H1 (cell line): ENCODE data around the gene STARD3NL. TPM values are rescaled to one million over a fixed set of nuclear protein-coding genes. Genes with fewer than 3 reads are reported as not detected.
A peak's percentile ranks its signal among the peaks of the same experiment; 100 is the strongest.

Experiments used
- ASH2L ChIP-seq: fragments of 200-600, 300-600 bp; sonication (generic); IDR thresholded peaks from one replicate; pipeline ENCODE4 v1.7.1; 2017; ENCODE audit warnings: low read length
- BACH1 ChIP-seq: IDR thresholded peaks from 2 replicates; pipeline ENCODE4 v1.6.1; 2012; ENCODE audit warnings: low read length, improper control_type of control experiment
- BCL11A ChIP-seq, 2 experiments: IDR thresholded peaks; one replicate each; pipeline ENCODE4 v1.6.1; 2011; ENCODE audit warnings: low read depth in 2 of 2, low read length in 2 of 2, mild to moderate bottlenecking in 2 of 2
- CBX5 ChIP-seq: fragments of 300-800, 300-1000 bp; sonication (generic); IDR thresholded peaks from 2 replicates; pipeline ENCODE4 v1.7.1; 2016; ENCODE audit warnings: antibody characterized with exemption, low read length, low read depth
- CBX8 ChIP-seq: fragments of 300-800, 300-1000 bp; sonication (generic); IDR thresholded peaks from 2 replicates; pipeline ENCODE4 v1.7.1; 2016; ENCODE audit warnings: low read depth, low read length, borderline replicate concordance
- CHD2 ChIP-seq: IDR thresholded peaks from 2 replicates; pipeline ENCODE4 v1.6.1; 2012; ENCODE audit warnings: low read length, improper control_type of control experiment
- CREB1 ChIP-seq: IDR thresholded peaks from 2 replicates; pipeline ENCODE4 v1.6.1; 2012; ENCODE audit warnings: inconsistent platforms
- EZH2 ChIP-seq: fragments of 200-600 bp; sonication (generic); IDR thresholded peaks from 2 replicates; pipeline ENCODE4 v1.7.1; 2012; ENCODE audit warnings: low read depth, mild to moderate bottlenecking, moderate library complexity, low read length, inconsistent platforms; ENCODE audit not compliant: severe bottlenecking
- FOSL1 ChIP-seq: IDR thresholded peaks from 2 replicates; pipeline ENCODE4 v1.6.1; 2011; ENCODE audit warnings: mild to moderate bottlenecking, low read depth, low read length, moderate library complexity; ENCODE audit not compliant: insufficient read depth
- HDAC2 ChIP-seq, 2 experiments: fragments of 300-600 bp in 1 of 2; sonication (generic) in 1 of 2; IDR thresholded peaks; 2 replicates each; pipeline ENCODE4 v1.6.1; 2011 to 2012; ENCODE audit warnings: low read depth in 2 of 2, low read length in 2 of 2, mild to moderate bottlenecking in 2 of 2, moderate library complexity in 2 of 2, borderline replicate concordance in 1 of 2, inconsistent platforms in 1 of 2
- JUND ChIP-seq: IDR thresholded peaks from 2 replicates; pipeline ENCODE4 v1.6.1; 2011; ENCODE audit warnings: mild to moderate bottlenecking, improper control_type of control experiment, low read length
- RFX5 ChIP-seq: IDR thresholded peaks from 2 replicates; pipeline ENCODE4 v1.6.1; 2011; ENCODE audit warnings: low read depth, low read length, improper control_type of control experiment, borderline replicate concordance
- SAP30 ChIP-seq: fragments of 300-600 bp; sonication (generic); IDR thresholded peaks from 2 replicates; pipeline ENCODE4 v1.7.1; 2012; ENCODE audit warnings: low read length, moderate library complexity, mild to moderate bottlenecking, inconsistent platforms; ENCODE audit not compliant: insufficient read depth, insufficient replicate concordance
- SIN3A ChIP-seq, 2 experiments: IDR thresholded peaks in 1 of 2; conservative IDR thresholded peaks in 1 of 2; 2 replicates each; pipeline ENCODE4 v1.6.1; 2011 to 2012; ENCODE audit warnings: low read length in 2 of 2, improper control_type of control experiment in 1 of 2, low read depth in 1 of 2, mild to moderate bottlenecking in 1 of 2
- SIRT6 ChIP-seq: IDR thresholded peaks from one replicate; pipeline ENCODE4 v1.7.1; 2012; ENCODE audit warnings: low read length, inconsistent platforms
- SIX5 ChIP-seq: IDR thresholded peaks from 2 replicates; pipeline ENCODE4 v1.6.1; 2011; ENCODE audit warnings: mild to moderate bottlenecking, low read depth, low read length
- SP1 ChIP-seq: IDR thresholded peaks from 2 replicates; pipeline ENCODE4 v1.6.1; 2011; ENCODE audit warnings: low read depth, low read length
- TAF1 ChIP-seq: IDR thresholded peaks from 2 replicates; pipeline ENCODE4 v1.6.1; 2011; ENCODE audit warnings: mild to moderate bottlenecking, low read depth, low read length
- TCF12 ChIP-seq: IDR thresholded peaks from 2 replicates; pipeline ENCODE4 v1.6.1; 2011; ENCODE audit warnings: low read depth, mild to moderate bottlenecking, low read length
- polyA plus RNA-seq, 7 experiments: library from polyadenylated mRNA; depleted of rRNA in 3 of 7; stranded (reverse) in 5 of 7; unstranded in 2 of 7; fragments of >200 nt in 5 of 7; fragments of 200-250 nt in 2 of 7; gene quantifications; 1 replicate in 5 of 7; 2 replicates in 1 of 7; 4 replicates in 1 of 7; pipeline versions ENCODE4 v1.2.1 to v1.2.3, GENCODE V29; 2011 to 2013; ENCODE audit warnings: missing spikeins in 2 of 7, mixed read lengths in 2 of 7
- total RNA-seq: library from RNA; stranded (reverse); fragmentation: NEBNext Ultra II Directional; extraction: Animal tissue kit (Norgen Biotek cat#: 25700); gene quantifications from 2 replicates; pipeline ENCODE4 v1.2.1, GENCODE V29; 2021
- TF ChIP-seq, protein P1 (sequence below): IDR thresholded peaks from 2 replicates; pipeline ENCODE4 v1.6.1; 2012; ENCODE audit warnings: inconsistent platforms
- TF ChIP-seq, protein P2 (sequence below): IDR thresholded peaks from 2 replicates; pipeline ENCODE4 v1.6.1; 2012; ENCODE audit warnings: low read length, inconsistent platforms
- TF ChIP-seq, protein P3 (sequence below): IDR thresholded peaks from 2 replicates; pipeline ENCODE4 v1.6.1; 2011; ENCODE audit warnings: low read depth, mild to moderate bottlenecking, low read length; ENCODE audit not compliant: insufficient read depth

STARD3NL gene
- total and polyA plus RNA-seq, 2 of the 8 experiments (the other 6 are each of a cell fraction or from before 2014, with no cell fraction given): 27.1 to 40.5 TPM

DNA sequence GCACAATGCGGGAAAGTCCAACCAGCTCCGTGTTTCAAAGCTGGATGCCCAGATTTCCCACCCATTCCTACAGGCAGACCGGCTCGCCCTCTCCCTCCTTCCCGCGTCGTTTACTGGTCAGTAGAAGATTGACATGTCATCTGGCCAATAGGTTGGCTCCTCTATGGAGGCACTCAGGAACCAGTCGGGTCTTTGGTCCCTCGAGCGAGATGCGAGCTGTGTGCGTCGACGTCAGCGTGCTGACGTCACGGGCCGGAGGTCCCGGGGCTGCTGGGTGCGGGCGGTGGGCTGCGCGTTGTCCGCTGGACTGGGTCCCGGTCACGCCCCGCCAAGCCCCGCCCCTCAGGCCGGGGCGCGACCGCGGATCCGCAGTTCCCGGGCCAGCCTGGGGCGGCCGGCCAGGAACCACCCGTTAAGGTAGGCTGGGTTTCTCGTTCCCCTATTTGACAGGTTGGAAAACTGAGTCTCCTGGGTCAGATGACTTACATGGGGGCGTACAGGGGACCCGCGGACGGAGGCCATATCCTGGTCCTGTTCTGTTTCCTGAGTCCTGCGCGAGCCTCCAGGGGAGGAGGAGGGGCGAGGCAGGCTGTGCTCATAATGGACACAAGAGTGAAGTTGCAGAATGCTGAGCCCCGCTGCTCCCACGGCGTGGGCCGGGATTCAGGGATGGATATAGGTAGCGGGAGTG lies at the start of gene STARD3NL (continued):
- TF ChIP-seq HDAC2 (IDR thresholded peaks at IDR 0.05; ENCODE audit: borderline replicate concordance in 1 of 2, low read depth in 2 of 2, low read length in 2 of 2) (peak in 1 of 2 experiments; percentile 84; a peak in 2 of 4 replicates), BACH1 (no peak), TAF1 (0 out of 2 replicates have a peak, but pooled peaks have one; percentile 32), SAP30 (peak; percentile 58), BCL11A (IDR thresholded peaks at IDR 0.05; ENCODE audit: low read depth in 2 of 2, low read length in 2 of 2) (no peak), RFX5 (no peak), CBX8 (no peak), ASH2L (peak; percentile 78), FOSL1 (no peak), TCF12 (no peak), CHD2 (peak; percentile 89), SP1 (peak; percentile 96), CREB1 (peak; percentile 95), EZH2 (no peak), SIRT6 (no peak), SIX5 (no peak), SIN3A (conservative IDR thresholded peaks at IDR 0.05 in 1 of 2, IDR thresholded peaks at IDR 0.05 in 1 of 2; ENCODE audit: low read depth in 1 of 2, low read length in 2 of 2) (no peak; a peak in 1 of 4 replicates), JUND (peak; percentile 44; the same call in 1 of the 2 replicates), CBX5 (no peak)
- TF ChIP-seq, protein P1, sequence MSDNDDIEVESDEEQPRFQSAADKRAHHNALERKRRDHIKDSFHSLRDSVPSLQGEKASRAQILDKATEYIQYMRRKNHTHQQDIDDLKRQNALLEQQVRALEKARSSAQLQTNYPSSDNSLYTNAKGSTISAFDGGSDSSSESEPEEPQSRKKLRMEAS: peak; percentile 85
- TF ChIP-seq, protein P2, sequence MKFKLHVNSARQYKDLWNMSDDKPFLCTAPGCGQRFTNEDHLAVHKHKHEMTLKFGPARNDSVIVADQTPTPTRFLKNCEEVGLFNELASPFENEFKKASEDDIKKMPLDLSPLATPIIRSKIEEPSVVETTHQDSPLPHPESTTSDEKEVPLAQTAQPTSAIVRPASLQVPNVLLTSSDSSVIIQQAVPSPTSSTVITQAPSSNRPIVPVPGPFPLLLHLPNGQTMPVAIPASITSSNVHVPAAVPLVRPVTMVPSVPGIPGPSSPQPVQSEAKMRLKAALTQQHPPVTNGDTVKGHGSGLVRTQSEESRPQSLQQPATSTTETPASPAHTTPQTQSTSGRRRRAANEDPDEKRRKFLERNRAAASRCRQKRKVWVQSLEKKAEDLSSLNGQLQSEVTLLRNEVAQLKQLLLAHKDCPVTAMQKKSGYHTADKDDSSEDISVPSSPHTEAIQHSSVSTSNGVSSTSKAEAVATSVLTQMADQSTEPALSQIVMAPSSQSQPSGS: no peak
- TF ChIP-seq, protein P3, sequence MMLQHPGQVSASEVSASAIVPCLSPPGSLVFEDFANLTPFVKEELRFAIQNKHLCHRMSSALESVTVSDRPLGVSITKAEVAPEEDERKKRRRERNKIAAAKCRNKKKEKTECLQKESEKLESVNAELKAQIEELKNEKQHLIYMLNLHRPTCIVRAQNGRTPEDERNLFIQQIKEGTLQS: no peak
